LNCAP (cell line): ENCODE results near the gene ASB2.

Experiments
- CTCF ChIP-seq: fragments of 450-650 bp; IDR thresholded peaks from 2 replicates; pipeline ENCODE4 v1.5.1; 2017; ENCODE audit warnings: mild to moderate bottlenecking

The ASB2 gene

GRCh38 chr14:93909429-93910128 lies 66.8 kb downstream of the ASB2 start:
- no peak for TF ChIP-seq CTCF

GRCh38 chr14:93906341-93907329 lies 69.7 kb downstream of the ASB2 start:
- peak; percentile 86 for TF ChIP-seq CTCF

- no peak for TF ChIP-seq CTCF
Observed at GRCh38 chr14:93905623-93906022, 70.7 kb downstream of the ASB2 start.

GRCh38 chr14:93903342-93904184 lies 72.8 kb downstream of the ASB2 start:
- peak; percentile 43 for TF ChIP-seq CTCF

- TF ChIP-seq CTCF = no peak
Observed at GRCh38 chr14:93902619-93903307, 73.6 kb downstream of the ASB2 start.

GRCh38 chr14:93901813-93902212 lies 74.6 kb downstream of the ASB2 start:
- no peak for TF ChIP-seq CTCF

- TF ChIP-seq CTCF = no peak
Observed at GRCh38 chr14:93898731-93899130, 77.6 kb downstream of the ASB2 start.
